ENCODE data around the gene ANAPC7.
"Not testable (repeated sequence)": the region's sequence is repeated elsewhere in the genome, so short reads cannot be mapped to it uniquely, and the experiment has no call there.

Gene ANAPC7, protein sequence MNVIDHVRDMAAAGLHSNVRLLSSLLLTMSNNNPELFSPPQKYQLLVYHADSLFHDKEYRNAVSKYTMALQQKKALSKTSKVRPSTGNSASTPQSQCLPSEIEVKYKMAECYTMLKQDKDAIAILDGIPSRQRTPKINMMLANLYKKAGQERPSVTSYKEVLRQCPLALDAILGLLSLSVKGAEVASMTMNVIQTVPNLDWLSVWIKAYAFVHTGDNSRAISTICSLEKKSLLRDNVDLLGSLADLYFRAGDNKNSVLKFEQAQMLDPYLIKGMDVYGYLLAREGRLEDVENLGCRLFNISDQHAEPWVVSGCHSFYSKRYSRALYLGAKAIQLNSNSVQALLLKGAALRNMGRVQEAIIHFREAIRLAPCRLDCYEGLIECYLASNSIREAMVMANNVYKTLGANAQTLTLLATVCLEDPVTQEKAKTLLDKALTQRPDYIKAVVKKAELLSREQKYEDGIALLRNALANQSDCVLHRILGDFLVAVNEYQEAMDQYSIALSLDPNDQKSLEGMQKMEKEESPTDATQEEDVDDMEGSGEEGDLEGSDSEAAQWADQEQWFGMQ

DNA sequence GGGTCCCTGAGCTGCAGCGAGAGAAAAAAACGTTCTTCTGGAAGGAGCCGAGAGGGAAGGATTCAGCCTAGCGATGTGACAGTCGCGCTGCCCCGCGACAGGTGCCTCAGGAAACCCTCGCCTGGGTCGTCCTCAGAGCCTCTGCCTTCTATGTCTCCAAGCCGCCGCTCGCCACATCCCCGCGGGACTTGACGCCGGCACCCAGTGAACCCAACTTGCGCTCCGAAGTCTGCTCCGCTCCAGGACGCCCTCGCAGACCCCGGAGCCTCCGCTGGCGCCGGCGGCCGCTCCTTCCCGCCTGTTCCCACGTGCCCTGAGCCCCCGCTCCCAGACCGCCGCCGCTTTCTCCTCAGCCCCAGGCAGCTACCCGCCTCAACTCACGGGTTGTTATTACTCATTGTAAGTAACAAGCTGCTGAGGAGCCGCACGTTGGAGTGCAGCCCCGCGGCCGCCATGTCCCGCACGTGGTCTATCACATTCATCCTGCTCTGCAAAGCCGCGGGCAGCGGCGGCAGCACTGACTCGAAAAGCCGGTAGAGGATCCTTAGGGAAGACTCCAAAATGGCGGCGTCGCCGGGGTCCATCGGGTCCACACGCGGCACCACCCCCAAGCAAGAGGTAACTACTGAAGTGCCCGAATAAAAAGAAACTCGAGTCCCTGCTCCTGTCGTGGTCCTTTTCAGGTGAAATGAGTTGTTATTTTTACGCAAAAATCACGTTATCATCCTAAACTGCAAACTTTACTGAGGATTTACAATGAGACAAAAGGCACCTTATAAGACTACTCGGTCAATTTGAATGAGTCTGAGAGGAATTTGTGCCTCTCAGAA, at the start of gene ANAPC7:
ANAPC7 (minus strand) TSS at position 563 of the 830 bp plus-strand sequence; CDS start at position 482, 81 bp downstream.
- in situ Hi-C loops (cut with HindIII; ENCODE audit: low sequenced_read_pairs): no loop called here

DNA sequence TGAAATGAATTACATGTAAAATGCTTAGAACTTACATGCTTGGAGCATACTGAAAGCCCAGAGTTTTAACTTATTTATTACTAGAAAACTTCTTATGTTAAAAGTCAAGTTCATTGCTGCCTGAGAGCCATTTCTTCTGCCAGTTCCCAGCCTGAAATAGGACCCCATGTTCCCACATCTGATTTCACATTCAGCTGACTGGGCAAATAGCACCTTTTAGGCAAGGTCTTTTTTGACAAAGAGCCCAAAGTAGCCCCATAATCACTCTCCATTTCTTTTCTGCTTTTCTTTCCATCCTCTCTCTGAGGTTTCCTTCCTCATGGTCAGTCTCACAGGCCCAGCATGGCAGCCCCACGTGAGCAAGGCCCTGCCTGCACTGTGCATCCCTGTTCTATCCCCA, 47.8 kb upstream of the ANAPC7 start:
- in situ Hi-C loops (cut with HindIII; ENCODE audit: low sequenced_read_pairs): no loop called here

DNA sequence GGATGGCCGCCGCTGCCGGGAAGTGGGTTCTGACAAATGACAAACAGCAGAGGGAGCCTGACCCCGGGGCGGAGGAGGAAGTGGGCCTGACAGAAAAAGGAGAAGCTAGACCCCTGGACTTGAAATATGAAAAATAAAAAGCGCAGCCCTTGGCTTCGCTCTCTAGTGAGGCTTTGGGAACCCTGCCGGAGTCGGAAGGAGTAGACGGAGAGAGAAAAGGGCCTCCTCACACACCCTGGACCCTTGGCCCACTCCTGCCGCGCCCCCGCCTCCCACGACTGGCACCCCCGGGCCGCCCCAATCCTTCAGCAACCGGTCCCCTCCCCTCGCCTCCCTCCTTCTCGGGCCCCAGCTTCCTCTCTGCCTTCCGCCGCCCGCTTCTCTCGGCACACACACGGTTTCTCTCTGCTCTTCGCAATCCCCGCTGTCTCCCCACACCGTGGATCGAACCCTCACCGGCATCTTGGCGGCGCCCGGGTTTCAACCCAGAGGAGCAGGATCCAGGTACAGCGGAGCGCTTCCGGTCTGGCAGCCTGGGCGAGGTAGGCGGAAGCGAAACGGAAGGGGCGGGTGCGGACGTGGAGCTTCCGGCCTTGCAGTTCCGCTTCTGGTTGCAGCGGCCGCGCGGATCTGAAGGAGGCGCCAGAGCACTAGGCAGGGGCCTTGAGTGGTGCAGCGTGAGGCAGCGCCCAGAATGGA, 46.4 kb upstream of the ANAPC7 start, which contains the start of gene ARPC3:
ARPC3 (minus strand) TSS at position 539 of the 699 bp plus-strand sequence; CDS start at position 462, 77 bp downstream.
- in situ Hi-C loops (cut with HindIII; ENCODE audit: low sequenced_read_pairs): no loop called here

DNA sequence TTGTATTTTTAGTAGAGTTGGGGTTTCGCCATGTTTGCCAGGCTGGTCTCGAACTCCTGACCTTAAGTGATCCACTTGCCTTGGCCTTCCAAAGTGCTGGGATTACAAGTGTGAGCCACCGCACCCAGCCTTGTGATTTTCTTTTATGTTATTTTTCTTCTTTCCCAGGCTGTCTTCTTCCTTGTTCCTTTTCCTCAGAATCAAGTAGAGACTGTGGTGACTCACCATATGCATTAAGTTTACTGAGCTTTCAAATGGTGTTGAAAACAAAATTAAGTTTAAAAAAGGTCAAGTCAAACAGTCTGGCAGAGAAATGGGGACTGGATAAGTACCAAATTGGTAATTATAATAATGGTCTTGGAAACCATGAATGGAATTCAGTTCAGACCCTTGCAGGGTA, 40.9 kb upstream of the ANAPC7 start:
- in situ Hi-C loops (cut with HindIII; ENCODE audit: low sequenced_read_pairs): no loop called here

DNA sequence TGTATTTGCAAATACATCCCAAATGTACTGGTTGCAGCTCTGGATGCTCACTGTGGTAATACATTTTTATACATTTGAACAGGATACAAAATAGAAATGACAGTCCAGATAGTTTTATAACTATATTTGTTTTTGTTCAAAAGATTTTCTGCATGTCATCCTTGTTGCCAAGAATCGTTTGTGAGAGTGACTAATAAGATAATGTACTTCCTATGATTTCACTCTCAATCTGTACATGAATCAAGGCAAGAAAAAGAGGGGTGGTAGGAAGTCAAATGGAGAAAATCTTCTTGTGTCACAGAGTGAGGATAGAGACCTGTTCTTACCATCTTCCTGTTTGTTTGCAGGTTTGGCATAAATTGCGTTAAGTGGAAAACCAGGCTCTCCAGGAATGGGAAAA, 32.7 kb upstream of the ANAPC7 start:
- in situ Hi-C loops (cut with HindIII; ENCODE audit: low sequenced_read_pairs): no loop called here

DNA sequence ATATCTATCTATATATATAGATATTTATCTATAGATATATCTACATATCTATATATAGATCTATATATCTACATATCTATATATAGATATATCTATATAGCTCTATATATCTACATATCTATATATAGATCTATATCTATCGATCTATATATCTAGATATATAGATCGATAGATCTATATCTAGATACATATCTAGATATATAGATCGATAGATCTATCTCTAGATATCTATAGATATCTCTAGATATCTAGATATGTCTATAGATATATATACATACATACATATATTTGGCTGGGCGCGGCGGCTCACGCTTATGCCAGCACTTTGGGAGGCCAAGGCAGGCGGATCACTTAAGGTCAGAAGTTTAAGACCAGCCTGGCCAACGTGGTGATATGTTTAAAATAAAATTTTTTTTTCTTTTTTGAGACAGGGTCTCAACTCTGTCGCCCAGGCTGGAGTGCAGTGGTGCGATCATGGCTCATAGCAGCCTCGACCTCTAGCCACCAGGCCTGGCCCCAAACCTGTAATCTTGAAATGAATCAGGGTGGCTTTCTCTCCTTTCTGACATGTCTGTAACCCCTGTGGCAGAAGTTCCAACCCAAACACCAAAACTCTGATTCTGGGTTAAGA, 28.6 kb upstream of the ANAPC7 start:
- in situ Hi-C loops (cut with HindIII; ENCODE audit: low sequenced_read_pairs): no loop called here

DNA sequence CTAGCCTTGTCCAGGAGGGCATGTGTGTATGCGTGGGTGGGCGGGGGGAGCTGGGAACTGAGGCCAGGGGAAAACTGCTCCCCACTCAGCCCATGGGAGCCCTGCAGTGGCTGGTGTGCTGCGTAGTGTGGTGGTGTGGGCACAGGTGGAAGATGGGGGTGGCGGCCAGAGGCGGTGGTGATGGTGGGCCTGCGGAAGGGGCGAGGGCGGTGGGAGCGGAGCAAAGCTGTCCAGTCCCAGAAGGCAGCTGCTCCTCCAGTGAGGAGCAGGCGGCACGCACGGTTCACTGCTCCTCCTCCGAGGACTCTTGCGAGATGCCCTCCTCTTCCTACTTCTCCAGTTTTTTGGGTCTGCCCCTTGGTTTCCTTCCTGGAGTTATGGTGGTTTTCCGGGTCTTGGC, 26.2 kb upstream of the ANAPC7 start:
- in situ Hi-C loops (cut with HindIII; ENCODE audit: low sequenced_read_pairs): not testable (repeated sequence)

DNA sequence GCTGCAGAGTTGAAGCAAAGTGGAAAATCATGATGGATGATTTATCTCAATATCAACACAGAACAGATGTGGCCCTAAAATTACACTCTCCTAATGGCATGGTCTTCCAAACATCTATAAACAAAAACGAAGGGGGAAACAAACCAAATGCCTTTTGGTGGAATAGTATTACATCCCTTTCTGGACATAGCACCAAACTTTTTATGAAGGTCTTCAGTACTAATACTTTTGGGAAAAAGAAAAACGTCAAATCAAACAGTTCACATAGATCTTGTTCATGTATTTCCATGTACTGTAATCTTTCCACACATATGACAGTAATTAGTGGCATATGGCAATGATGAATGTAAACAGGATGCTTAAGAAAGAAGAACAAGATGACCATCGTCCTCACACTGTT, 22.9 kb upstream of the ANAPC7 start:
- in situ Hi-C loops (cut with HindIII; ENCODE audit: low sequenced_read_pairs): no loop called here

DNA sequence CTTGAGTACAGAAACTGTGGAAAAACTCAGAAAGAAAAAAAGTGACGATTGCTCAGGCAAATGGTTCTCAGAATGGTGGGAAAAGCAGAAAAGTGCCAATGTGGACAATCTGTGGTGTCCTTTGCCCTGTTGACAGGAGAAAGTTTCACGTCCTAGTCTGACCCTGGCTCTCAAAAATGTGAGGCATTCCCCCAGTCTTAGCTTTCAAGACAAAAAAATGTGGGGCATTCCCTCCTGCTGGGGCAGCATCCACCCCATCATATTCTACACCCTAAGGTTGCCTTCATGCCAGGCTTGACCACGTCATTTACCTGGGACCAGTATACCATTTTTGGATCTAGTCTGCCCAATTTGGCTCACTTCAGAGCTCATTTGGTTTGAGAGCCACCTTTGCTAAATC, 20.7 kb upstream of the ANAPC7 start:
- in situ Hi-C loops (cut with HindIII; ENCODE audit: low sequenced_read_pairs): no loop called here

DNA sequence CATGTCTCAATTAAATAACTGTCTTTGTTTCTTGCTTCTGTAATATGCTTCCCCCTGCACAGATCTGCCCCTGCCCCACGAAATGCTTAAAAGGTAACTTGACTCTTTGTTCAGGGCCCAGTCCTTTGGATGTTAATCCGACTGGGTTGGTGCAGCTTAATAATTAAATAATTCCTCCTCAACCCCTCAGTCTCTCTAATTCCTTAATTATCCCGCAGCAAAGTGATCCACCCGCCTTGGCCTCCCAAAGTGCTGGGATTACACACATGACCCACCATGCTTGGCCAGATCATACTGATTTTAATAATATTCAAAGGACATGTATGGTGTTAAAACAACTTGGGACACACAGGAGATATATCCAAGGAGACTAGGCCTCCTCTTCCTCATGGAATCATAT, 18.2 kb upstream of the ANAPC7 start:
- in situ Hi-C loops (cut with HindIII; ENCODE audit: low sequenced_read_pairs): no loop called here

DNA sequence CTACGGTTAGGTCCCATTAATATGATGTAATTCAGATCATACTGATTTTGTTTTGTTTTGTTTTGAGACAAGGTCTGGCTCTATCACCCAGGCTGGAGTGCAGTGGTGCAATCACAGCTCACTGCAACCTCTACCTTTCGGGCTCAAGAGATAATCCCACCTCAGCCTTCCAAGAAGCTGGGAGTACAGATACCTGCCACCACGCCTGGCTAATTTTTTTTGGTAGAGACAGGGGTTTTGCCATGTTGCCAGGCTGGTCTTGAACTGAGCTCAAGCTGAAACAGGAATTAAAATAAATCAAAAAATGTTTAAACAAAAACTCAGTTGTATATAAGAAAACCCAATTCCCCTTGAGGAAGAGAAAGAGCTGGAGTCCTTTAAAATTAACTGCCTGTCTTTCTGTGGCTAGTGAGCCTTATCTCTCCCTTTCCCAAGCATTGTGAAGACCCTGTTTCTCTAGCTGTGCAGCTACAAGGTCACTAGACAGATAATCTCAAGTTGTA, 17.7 kb upstream of the ANAPC7 start:
- in situ Hi-C loops (cut with HindIII; ENCODE audit: low sequenced_read_pairs): no loop called here

DNA sequence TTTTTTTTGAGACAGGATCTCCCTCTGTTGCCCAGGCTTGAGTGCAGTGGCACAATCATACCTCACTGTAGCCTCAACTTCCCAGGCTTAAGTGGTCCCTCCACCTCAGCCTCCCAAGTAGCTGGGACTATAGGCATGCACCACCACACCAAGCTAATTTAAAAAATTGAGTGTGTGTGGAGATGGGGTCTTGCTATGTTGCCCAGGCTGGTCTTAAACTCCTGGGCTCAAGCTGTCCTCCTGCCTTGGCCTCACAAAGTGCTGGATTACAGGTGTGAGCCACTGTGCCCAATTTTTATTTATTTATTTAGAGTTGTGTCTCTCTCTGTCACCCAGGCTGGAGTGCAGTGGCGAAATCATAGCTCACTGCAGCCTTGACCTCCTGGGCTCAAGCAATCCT, 17.1 kb upstream of the ANAPC7 start:
- in situ Hi-C loops (cut with HindIII; ENCODE audit: low sequenced_read_pairs): not testable (repeated sequence)

DNA sequence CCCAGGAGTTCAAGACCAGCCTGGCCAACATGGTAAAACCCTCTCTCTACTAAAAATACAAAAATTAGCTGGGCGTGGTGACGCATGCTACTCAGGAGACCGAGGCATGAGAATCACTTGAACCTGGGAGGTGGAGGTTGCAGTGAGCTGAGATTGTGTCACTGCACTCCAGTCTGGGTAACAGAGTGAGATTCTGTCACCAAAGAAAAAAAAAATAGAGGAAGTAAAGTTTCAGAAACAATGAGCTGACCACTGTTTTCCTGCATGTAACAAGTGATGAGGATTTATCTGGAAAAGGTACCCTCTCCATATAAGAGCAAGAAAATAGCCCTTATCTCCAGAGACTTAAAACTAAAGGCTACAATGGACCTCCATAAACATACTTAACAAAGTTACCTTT, 13.6 kb upstream of the ANAPC7 start:
- in situ Hi-C loops (cut with HindIII; ENCODE audit: low sequenced_read_pairs): not testable (repeated sequence)

DNA sequence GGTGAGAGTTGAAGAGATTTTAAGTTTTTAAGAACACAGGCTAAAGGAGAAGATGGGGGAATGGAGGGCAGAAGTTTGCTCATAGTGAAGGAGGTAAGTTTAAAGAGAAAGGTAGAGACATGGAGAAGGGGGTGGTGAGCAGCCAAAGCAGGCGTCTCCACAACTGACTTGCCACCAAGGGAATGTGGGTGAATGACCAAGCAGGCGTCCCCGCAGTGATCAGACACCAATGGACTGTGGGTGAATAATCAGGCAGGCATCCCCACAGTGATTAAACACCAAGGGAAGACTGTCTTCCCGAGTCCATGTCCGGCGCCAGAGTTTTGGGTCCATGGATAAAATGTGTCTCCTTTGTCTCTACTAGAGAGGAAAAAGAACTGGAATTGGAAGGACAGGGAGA, 6.6 kb upstream of the ANAPC7 start:
- in situ Hi-C loops (cut with HindIII; ENCODE audit: low sequenced_read_pairs): not testable (repeated sequence)

DNA sequence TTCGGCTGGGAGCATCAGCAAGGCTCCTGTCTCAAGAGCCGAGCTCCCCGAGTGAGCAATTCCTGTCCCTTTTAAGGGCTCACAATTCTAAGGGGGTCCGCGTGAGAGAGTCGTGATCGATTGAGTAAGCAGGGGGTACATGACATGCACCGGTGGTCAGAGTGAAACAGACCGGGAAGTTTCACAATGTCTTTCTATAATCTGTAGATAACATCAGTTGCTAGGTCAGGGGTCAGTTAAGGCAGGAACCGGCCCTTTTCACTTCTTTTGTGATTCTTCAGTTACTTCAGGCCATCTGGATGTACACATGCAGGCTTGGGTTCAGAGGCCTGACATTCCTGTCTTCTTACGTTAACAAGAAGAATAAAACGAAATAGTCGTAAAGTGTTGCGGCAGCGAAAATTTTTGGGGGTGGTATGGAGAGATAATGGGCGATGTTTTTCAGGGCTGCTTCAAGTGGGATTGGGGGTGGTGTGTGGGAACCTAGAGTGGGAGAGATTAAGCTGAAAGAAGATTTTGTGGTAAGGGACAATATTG, 1.7 kb upstream of the ANAPC7 start:
- in situ Hi-C loops (cut with HindIII; ENCODE audit: low sequenced_read_pairs): not testable (repeated sequence)

DNA sequence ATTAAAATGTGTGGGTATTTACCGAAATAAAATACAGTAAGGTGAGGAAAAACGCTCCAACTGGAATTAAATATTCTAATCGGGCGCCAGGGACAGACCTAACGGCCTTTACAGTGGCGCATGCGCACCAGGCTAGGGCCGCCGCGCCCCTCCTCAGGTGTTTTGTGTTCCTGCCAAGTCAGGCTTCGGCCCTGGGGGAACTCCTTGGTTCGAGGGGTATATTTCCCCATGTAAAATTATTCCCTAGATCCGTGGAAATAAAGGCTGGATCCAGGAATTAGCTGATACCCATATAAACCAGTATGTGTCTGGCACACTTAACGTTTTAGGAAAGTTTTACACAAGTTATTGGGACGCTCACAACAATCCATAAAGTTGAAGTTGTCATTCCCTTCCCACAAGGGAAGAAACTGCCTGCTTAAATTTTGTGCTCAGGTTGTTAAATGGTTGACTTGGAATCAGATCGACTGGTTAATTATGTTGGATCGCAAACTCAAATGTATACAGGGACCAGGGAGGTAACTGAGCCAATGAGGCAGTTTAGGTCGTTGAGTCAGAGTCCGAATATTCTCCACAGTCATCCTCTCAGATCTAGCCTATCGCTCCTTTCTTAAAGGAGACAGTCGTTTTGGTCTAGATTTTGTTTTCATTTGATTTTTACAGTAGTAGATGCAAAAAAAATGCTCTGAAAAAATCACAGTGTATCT, 621 bp upstream of the ANAPC7 start:
- in situ Hi-C loops (cut with HindIII; ENCODE audit: low sequenced_read_pairs): no loop called here

DNA sequence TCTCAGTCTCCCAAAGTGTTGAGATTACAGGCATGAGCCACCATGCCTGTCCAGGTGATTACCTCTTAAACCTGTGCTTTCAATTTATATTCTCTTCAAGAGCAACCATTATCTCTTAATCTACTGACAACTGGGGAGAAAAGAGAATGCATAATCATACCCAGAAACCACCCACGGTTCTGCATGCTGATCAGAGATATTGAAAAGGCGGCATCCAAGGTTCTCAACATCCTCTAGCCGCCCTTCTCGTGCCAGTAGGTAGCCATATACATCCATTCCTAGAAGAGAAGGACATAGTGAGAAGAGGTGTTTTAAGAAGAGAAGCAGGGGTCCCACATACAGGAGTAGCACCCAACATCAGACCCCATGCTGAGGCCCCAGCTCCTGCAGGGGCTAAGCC, 20.8 kb downstream of the ANAPC7 start:
- in situ Hi-C loops (cut with HindIII; ENCODE audit: low sequenced_read_pairs): no loop called here

DNA sequence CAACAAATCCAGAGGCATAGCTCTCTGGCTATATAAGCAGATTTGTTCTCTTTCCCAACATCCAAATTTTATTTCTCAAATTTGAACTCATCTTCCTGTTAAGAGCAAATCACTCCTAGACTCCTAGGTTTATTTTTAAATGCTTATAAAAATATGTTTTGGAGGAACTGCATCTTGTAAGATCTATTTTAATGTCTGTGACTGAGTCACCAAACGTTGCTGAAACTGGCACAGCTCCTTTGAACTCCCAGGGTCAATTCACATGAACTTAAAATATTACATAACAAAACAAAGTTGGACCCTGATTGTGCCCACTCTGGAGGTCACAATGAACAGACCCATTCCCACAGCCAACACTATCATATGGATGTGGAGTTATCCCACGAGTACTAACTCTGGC, 23.9 kb downstream of the ANAPC7 start:
- in situ Hi-C loops (cut with HindIII; ENCODE audit: low sequenced_read_pairs): no loop called here

DNA sequence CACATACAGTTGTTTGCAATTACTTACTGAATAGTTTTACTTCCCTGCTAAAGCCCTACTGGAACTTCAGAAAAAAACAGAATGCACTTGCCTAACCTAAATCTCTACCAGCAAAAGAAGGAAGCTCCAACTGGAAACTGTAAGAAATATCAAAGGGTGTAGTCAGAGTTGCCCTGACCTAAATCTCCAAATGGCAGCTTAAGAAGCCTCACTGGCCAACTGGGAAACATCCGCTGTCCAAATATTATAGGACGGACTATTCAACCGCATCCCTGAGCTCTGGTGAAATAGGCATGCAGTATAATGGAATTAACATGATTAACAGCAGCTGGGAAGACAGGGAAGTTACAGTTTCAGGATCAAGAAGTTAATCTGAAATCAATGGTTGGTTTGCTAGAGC, 24.3 kb downstream of the ANAPC7 start:
- in situ Hi-C loops (cut with HindIII; ENCODE audit: low sequenced_read_pairs): no loop called here

All from DLD1 (cell line).